Measurements from ENCODE around the gene CNN1. TPM values are rescaled to one million over a fixed set of nuclear protein-coding genes. Genes with fewer than 3 reads are reported as not detected.
A peak's percentile ranks its signal among the peaks of the same experiment; 100 is the strongest.

Gene CNN1
- total and polyA plus RNA-seq, 2 of the 13 experiments (the other 11 are each of a cell fraction or from before 2014, with no cell fraction given): 0.70 to 1.1 TPM

GRCh38 chr19:11558881-11559828 lies 20.5 kb downstream of the CNN1 start, which contains the start of gene ELOF1 (continued):
- TF ChIP-seq ZZZ3 (CRISPR knock-in tag; IDR thresholded peaks at IDR 0.05; ENCODE audit: borderline replicate concordance) (no peak; the same call in 1 of the 2 replicates), HOMEZ (CRISPR knock-in tag; IDR thresholded peaks at IDR 0.05; ENCODE audit: low read depth) (no peak), ZNF446 (CRISPR knock-in tag; IDR thresholded peaks at IDR 0.05) (no peak), RCOR2 (CRISPR knock-in tag; IDR thresholded peaks at IDR 0.05) (no peak), ZNF496 (CRISPR knock-in tag; IDR thresholded peaks at IDR 0.05; ENCODE audit: insufficient replicate concordance) (no peak), TEAD3 (CRISPR knock-in tag; optimal IDR thresholded peaks at IDR 0.05; ENCODE audit: borderline replicate concordance) (peak; percentile 81), CENPBD1 (CRISPR knock-in tag; IDR thresholded peaks at IDR 0.05; ENCODE audit: borderline replicate concordance, low read depth) (no peak), CEBPB (IDR thresholded peaks at IDR 0.05; ENCODE audit: borderline replicate concordance, low read depth, low read length) (no peak), NR1H2 (CRISPR knock-in tag; IDR thresholded peaks at IDR 0.05; ENCODE audit: borderline replicate concordance, low read depth) (no peak), ZNF251 (CRISPR knock-in tag; IDR thresholded peaks at IDR 0.05) (no peak), ZNF263 (CRISPR knock-in tag; IDR thresholded peaks at IDR 0.05) (no peak), EZH2 (conservative IDR thresholded peaks at IDR 0.05; ENCODE audit: low read depth, low read length) (no peak), SOX13 (IDR thresholded peaks at IDR 0.05) (no peak), SOX13 (CRISPR knock-in tag; conservative IDR thresholded peaks at IDR 0.05 in 1 of 2, IDR thresholded peaks at IDR 0.05 in 1 of 2) (no peak), RBAK (CRISPR knock-in tag; IDR thresholded peaks at IDR 0.05) (no peak), HOXA9 (CRISPR knock-in tag; IDR thresholded peaks at IDR 0.05; ENCODE audit: borderline replicate concordance) (no peak), CHCHD3 (CRISPR knock-in tag; IDR thresholded peaks at IDR 0.05) (no peak), ZNF513 (CRISPR knock-in tag; conservative IDR thresholded peaks at IDR 0.05) (no peak), ZNF720 (CRISPR knock-in tag; IDR thresholded peaks at IDR 0.05) (no peak), ZNF234 (CRISPR knock-in tag; conservative IDR thresholded peaks at IDR 0.05) (no peak), EHMT2 (IDR thresholded peaks at IDR 0.05; ENCODE audit: borderline replicate concordance, low read depth, low read length) (no peak), REST (IDR thresholded peaks at IDR 0.05; ENCODE audit: borderline replicate concordance in 1 of 2, low read depth in 1 of 2, low read length in 2 of 2) (no peak)

Data from HepG2 (cell line).